Measurements from ENCODE around the gene LRRC2.

Gene LRRC2

DNA sequence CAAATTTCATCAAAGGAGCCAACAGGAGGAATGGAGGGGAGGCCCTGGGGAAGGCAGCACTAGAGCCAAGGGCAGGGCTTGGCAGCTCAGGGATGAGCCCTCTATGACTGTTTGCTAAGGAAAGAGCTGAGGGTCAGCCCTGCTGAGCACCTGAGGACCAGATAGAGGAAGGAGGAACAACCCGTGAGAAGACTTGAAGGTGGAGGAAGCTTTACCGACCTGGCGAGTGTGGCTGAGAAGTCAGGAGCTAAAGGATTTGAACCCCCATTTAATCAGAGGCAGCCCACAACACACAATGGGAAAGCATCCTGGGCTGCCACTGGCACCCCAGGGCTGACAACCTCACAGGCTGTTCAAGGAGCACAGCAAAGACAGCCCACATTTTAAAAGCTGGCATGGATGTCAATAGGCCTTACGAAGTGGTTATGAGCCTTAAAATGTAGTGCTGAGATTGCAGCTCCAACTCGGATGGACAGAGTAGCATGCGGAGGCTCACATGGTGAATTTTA lies 20.7 kb upstream of the LRRC2 start:
- Histone ChIP-seq H2AFZ (ENCODE audit: low read depth, low read length) (no peak overlapping the region), H3K36me3 (replicated peaks; ENCODE audit: low read depth, low read length) (no peaks in the 10 kb centered on the region), H3K27ac (ENCODE audit: low read length) (no peak overlapping the region), H3K9ac (ENCODE audit: low read length) (no peak overlapping the region), H3K4me2 (ENCODE audit: low read length) (no peak overlapping the region), H3K9me3 (ENCODE audit: insufficient read depth, low read length) (no peaks in the 10 kb centered on the region), H3K27me3 (ENCODE audit: low read depth, low read length) (no peaks in the 10 kb centered on the region), H3K79me2 (ENCODE audit: low read length) (no peaks in the 10 kb centered on the region), H3K4me3 (ENCODE audit: low read length) (no peak overlapping the region), H4K20me1 (ENCODE audit: insufficient read depth, low read length) (no peaks in the 10 kb centered on the region), H3K4me1 (ENCODE audit: low read length) (no peaks in the 10 kb centered on the region)
- no peak for TF ChIP-seq EZH2phosphoT487 (IDR thresholded peaks at IDR 0.05; ENCODE audit: low read depth)
- no peak for TF ChIP-seq CTCF (IDR thresholded peaks at IDR 0.05; ENCODE audit: low read depth, low read length)

DNA sequence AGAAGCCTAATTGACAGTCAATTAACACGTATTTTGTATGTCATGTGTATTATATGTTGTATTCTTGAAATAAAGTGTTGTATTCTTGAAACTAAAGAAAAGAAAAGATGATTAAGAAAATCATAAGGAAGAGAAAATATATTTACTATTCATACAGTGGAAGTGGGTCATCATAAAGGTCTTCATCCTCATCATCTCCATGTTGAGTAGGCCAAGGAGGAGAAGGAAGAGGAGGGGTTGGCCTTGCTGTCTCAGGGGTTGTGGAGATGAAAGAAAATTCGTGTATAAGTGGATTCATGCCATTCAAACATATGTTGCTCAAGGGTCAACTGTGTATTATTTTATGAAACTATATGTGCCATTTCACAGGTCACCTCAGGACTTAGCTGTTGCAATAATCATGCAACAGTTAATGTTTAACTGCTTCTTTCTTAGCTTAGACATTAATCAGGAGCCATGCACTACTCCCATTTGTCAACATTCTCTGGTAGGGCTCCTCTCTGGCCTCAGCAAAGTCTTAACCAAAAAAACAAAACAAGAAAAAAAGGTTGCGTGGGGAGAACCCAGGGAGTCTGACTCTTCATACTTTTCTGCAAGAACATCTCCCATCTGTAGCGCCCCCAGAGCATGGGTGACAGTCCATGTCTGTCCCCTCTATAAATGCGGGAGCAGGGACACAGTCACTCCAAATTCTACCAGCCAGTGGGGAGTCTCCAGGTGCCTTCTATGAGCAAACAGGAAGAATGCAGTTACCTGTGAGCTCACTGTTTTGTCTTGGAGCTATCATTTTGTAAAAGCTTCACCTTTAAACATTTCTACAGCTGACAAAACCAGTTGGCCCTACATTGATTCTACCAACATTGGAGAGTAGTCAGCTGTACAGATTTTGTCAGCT lies 19.9 kb upstream of the LRRC2 start:
- Histone ChIP-seq H3K9ac (ENCODE audit: low read length) (no peak overlapping the region), H4K20me1 (ENCODE audit: insufficient read depth, low read length) (no peaks in the 10 kb centered on the region), H3K79me2 (ENCODE audit: low read length) (no peaks in the 10 kb centered on the region), H3K27ac (ENCODE audit: low read length) (no peak overlapping the region), H3K4me1 (ENCODE audit: low read length) (no peaks in the 10 kb centered on the region), H3K4me3 (ENCODE audit: low read length) (no peak overlapping the region), H2AFZ (ENCODE audit: low read depth, low read length) (no peak overlapping the region), H3K4me2 (ENCODE audit: low read length) (no peak overlapping the region), H3K36me3 (replicated peaks; ENCODE audit: low read depth, low read length) (no peaks in the 10 kb centered on the region), H3K9me3 (ENCODE audit: insufficient read depth, low read length) (no peaks in the 10 kb centered on the region), H3K27me3 (ENCODE audit: low read depth, low read length) (no peaks in the 10 kb centered on the region)
- no peak for TF ChIP-seq CTCF (IDR thresholded peaks at IDR 0.05; ENCODE audit: low read depth, low read length)
- no peak for TF ChIP-seq EZH2phosphoT487 (IDR thresholded peaks at IDR 0.05; ENCODE audit: low read depth)

GRCh38 chr3:46584598-46585467 lies 18.7 kb upstream of the LRRC2 start:
- TF ChIP-seq CTCF (IDR thresholded peaks at IDR 0.05; ENCODE audit: low read depth, low read length) (no peak), EZH2phosphoT487 (IDR thresholded peaks at IDR 0.05; ENCODE audit: low read depth) (no peak)
- no peaks in the 10 kb centered on the region for H3K36me3 ChIP-seq (replicated peaks; ENCODE audit: low read depth, low read length)

GRCh38 chr3:46580675-46581074 lies 14.6 kb upstream of the LRRC2 start:
- H3K27ac ChIP-seq (ENCODE audit: low read length) = no peak overlapping the region
- H3K4me2 ChIP-seq (ENCODE audit: low read length) = no peak overlapping the region

More at GRCh38 chr3:46584598-46585467, 18.7 kb upstream of the LRRC2 start:
- H3K4me2 ChIP-seq (ENCODE audit: low read length) = no peak overlapping the region
- no peaks in the 10 kb centered on the region for H3K79me2 ChIP-seq (ENCODE audit: low read length)
- H3K4me3 ChIP-seq (ENCODE audit: low read length) = no peak overlapping the region
- H4K20me1 ChIP-seq (ENCODE audit: insufficient read depth, low read length) = no peaks in the 10 kb centered on the region
- H3K4me1 ChIP-seq (ENCODE audit: low read length) = no peaks in the 10 kb centered on the region
- H3K9ac ChIP-seq (ENCODE audit: low read length) = no peak overlapping the region
- no peaks in the 10 kb centered on the region for H3K9me3 ChIP-seq (ENCODE audit: insufficient read depth, low read length)
- no peak overlapping the region for H3K27ac ChIP-seq (ENCODE audit: low read length)
- no peak overlapping the region for H2AFZ ChIP-seq (ENCODE audit: low read depth, low read length)
- H3K27me3 ChIP-seq (ENCODE audit: low read depth, low read length) = no peaks in the 10 kb centered on the region

More at GRCh38 chr3:46580675-46581074, 14.6 kb upstream of the LRRC2 start:
- no peaks in the 10 kb centered on the region for H3K4me1 ChIP-seq (ENCODE audit: low read length)
- H4K20me1 ChIP-seq (ENCODE audit: insufficient read depth, low read length) = no peaks in the 10 kb centered on the region
- H3K9me3 ChIP-seq (ENCODE audit: insufficient read depth, low read length) = no peaks in the 10 kb centered on the region
- no peaks in the 10 kb centered on the region for H3K79me2 ChIP-seq (ENCODE audit: low read length)
- no peak overlapping the region for H2AFZ ChIP-seq (ENCODE audit: low read depth, low read length)
- H3K4me3 ChIP-seq (ENCODE audit: low read length) = no peak overlapping the region
- no peaks in the 10 kb centered on the region for H3K36me3 ChIP-seq (replicated peaks; ENCODE audit: low read depth, low read length)
- TF ChIP-seq CTCF (IDR thresholded peaks at IDR 0.05; ENCODE audit: low read depth, low read length) = no peak
- TF ChIP-seq EZH2phosphoT487 (IDR thresholded peaks at IDR 0.05; ENCODE audit: low read depth) = no peak
- H3K27me3 ChIP-seq (ENCODE audit: low read depth, low read length) = no peaks in the 10 kb centered on the region
- no peak overlapping the region for H3K9ac ChIP-seq (ENCODE audit: low read length)

Data from OCI-LY3 (cell line).